Smooth muscle cell (in vitro differentiated cells): ENCODE data around the gene RPTOR. TPM values are rescaled to one million over a fixed set of nuclear protein-coding genes. Genes with fewer than 3 reads are reported as not detected.
A peak's percentile ranks its signal among the peaks of the same experiment; 100 is the strongest.

Experiments
- DNase-seq: peaks from one replicate; lab custom pipeline; 2025; ENCODE audit not compliant: unreplicated experiment; lab: John Stamatoyannopoulos, UW
- H2AFZ ChIP-seq: fragments of 200-600 bp; sonication (generic); 2 replicates; pipeline ENCODE4 v1.6.0; 2016; ENCODE audit warnings: antibody characterized with exemption, low read depth, mild to moderate bottlenecking
- H3F3A ChIP-seq: fragments of 200-600 bp; sonication (generic); 2 replicates; pipeline ENCODE4 v1.6.0; 2017; ENCODE audit warnings: antibody characterized with exemption, low read depth
- H3K27ac ChIP-seq: fragments of 200-600 bp; sonication (generic); 2 replicates; pipeline ENCODE4 v1.5.1; 2016; ENCODE audit warnings: low read depth, mild to moderate bottlenecking
- H3K27me3 ChIP-seq: fragments of 200-600 bp; sonication (generic); 2 replicates; pipeline ENCODE4 v1.6.1; 2016; ENCODE audit warnings: low read depth, mild to moderate bottlenecking
- H3K36me3 ChIP-seq: fragments of 200-600 bp; sonication (generic); 2 replicates; pipeline ENCODE4 v1.5.1; 2016; ENCODE audit warnings: low read depth
- H3K4me1 ChIP-seq: fragments of 200-600 bp; sonication (generic); 2 replicates; pipeline ENCODE4 v1.5.1; 2016; ENCODE audit warnings: low read depth
- H3K4me2 ChIP-seq: fragments of 200-600 bp; sonication (generic); 2 replicates; pipeline ENCODE4 v1.6.0; 2016; ENCODE audit warnings: mild to moderate bottlenecking
- H3K4me3 ChIP-seq: fragments of 200-600 bp; sonication (generic); 2 replicates; pipeline ENCODE4 v1.5.1; 2016; ENCODE audit warnings: mild to moderate bottlenecking
- H3K79me2 ChIP-seq: fragments of 200-600 bp; sonication (generic); 2 replicates; pipeline ENCODE4 v1.6.0; 2016; ENCODE audit warnings: low read depth, mild to moderate bottlenecking
- H3K9ac ChIP-seq: fragments of 200-600 bp; sonication (generic); 2 replicates; pipeline ENCODE4 v1.6.0; 2016; ENCODE audit warnings: low read depth
- H3K9me3 ChIP-seq: fragments of 200-600 bp; sonication (generic); replicated peaks from 2 replicates; pipeline ENCODE4 v1.5.1; 2016; ENCODE audit warnings: low read depth
- H4K20me1 ChIP-seq: fragments of 200-600 bp; sonication (generic); 2 replicates; pipeline ENCODE4 v1.6.0; 2016; ENCODE audit warnings: low read depth
- WGBS: methylation state at CpG from one replicate; pipeline ENCODE4 v1.1.7; 2016; ENCODE audit warnings: low lambda C conversion rate; 5-methylcytosine and 5-hydroxymethylcytosine counted together
- polyA plus RNA-seq: library from polyadenylated mRNA; unstranded; fragments of >200 nt; fragmentation: Nextera tagmentation; extraction: Ambion mirVana; gene quantifications from 2 replicates; pipeline ENCODE4 v1.2.1, GENCODE V29; 2016
- total RNA-seq: library from RNA; depleted of rRNA; stranded (reverse); fragments of >200 nt; gene quantifications from 2 replicates; pipeline ENCODE4 v1.2.3, GENCODE V29; 2014
- TF ChIP-seq, protein P1 (sequence below): fragments of 200-600 bp; sonication (generic); IDR thresholded peaks from 2 replicates; pipeline ENCODE4 v1.5.1; 2017; ENCODE audit warnings: borderline replicate concordance, mild to moderate bottlenecking, antibody characterized with exemption; ENCODE audit not compliant: insufficient read depth, poor library complexity, severe bottlenecking

The RPTOR gene
- total and polyA plus RNA-seq, 2 experiments from 2014 or later = 10.6 to 12.2 TPM

DNA sequence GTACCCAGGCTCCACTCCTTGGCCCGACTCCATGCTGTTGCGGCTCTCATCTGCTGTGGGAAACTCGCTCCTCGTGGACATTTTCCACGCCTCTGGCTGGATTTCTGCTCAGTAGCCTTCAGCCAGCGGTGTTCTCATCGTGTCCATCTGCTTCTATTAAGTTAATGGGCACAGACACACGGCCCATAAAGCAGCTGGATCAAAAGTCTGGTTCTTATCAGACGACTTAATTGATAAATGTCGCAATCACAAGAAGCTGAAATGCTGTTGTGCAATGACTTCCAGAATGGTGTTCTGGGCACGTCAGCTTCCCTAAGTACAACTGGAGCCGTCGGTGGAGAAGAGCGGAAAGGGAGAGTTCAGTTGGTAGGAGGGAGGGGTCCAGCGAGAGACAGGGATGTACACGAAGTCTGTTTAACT is 235.3 kb downstream of the RPTOR start:
- TF ChIP-seq, protein P1, sequence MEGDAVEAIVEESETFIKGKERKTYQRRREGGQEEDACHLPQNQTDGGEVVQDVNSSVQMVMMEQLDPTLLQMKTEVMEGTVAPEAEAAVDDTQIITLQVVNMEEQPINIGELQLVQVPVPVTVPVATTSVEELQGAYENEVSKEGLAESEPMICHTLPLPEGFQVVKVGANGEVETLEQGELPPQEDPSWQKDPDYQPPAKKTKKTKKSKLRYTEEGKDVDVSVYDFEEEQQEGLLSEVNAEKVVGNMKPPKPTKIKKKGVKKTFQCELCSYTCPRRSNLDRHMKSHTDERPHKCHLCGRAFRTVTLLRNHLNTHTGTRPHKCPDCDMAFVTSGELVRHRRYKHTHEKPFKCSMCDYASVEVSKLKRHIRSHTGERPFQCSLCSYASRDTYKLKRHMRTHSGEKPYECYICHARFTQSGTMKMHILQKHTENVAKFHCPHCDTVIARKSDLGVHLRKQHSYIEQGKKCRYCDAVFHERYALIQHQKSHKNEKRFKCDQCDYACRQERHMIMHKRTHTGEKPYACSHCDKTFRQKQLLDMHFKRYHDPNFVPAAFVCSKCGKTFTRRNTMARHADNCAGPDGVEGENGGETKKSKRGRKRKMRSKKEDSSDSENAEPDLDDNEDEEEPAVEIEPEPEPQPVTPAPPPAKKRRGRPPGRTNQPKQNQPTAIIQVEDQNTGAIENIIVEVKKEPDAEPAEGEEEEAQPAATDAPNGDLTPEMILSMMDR = no peak
- Histone ChIP-seq H3F3A (peaks cover 13% of the 10 kb centered on the region), H3K9ac (peak overlapping the region; percentile 7), H3K4me1 (peaks cover 29% of the 10 kb centered on the region), H3K4me2 (peak overlapping the region; percentile 75), H4K20me1 (no peaks in the 10 kb centered on the region), H3K36me3 (no peaks in the 10 kb centered on the region), H3K9me3 (no peaks in the 10 kb centered on the region), H3K4me3 (no peak overlapping the region), H2AFZ (no peak overlapping the region), H3K79me2 (no peaks in the 10 kb centered on the region), H3K27me3 (no peaks in the 10 kb centered on the region), H3K27ac (peak overlapping the region; percentile 76)
- WGBS = 28% methylated on average over 16 of the region's 16 CpGs
- peak; percentile 43 for DNase-seq

DNA sequence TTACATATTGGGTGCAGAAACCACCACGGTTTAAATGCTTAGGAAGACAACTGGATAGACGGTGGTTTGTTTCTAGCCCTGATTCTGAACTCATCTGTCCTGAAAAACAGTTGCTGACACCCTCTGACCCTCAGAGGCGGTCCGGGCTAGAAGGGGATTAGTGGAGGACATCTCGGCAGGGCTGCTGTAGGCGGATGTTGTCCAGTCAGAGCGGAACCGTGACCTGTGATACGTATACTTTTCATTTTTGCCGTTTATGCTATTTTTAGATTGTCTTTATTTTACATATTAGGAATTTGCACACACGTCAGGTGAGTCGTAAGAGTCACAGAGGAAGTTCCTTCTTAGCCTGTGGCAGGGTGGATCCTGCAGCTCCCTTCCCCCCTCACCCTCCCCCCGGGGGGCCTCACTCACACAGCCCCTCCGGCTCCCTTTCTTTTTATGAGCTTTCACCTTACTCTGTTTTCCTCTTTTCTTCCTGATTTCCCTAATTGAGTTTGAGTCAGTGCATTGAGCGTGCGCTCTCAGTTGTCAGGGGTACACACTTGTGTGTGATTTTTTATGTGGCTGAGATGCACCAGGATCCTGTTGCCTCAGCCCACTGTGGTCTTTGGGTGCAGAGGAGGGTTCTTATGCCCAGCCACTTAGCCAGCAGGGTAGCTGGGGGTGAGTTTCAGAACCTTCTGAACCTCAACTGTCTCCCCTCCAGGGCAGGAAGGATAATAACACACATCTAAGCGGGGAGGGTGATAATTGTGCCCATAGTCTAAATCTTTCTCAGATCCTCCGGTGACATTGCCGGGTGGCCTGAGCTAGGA is 236.0 kb downstream of the RPTOR start:
- no peaks in the 10 kb centered on the region for H3K9me3 ChIP-seq
- H3K4me2 ChIP-seq = peak overlapping the region; percentile 75
- H3K79me2 ChIP-seq = no peaks in the 10 kb centered on the region
- H3K27ac ChIP-seq = peak overlapping the region; percentile 76
- no peak overlapping the region for H2AFZ ChIP-seq
- no peaks in the 10 kb centered on the region for H3K27me3 ChIP-seq
- TF ChIP-seq, protein P1 = no peak
- peaks cover 29% of the 10 kb centered on the region for H3K4me1 ChIP-seq
- no peaks in the 10 kb centered on the region for H4K20me1 ChIP-seq
- no peak for DNase-seq
- H3K36me3 ChIP-seq = no peaks in the 10 kb centered on the region
- H3F3A ChIP-seq = peaks cover 13% of the 10 kb centered on the region
- H3K4me3 ChIP-seq = no peak overlapping the region
- 36% methylated on average over 19 of the region's 19 CpGs for WGBS
- H3K9ac ChIP-seq = peak overlapping the region; percentile 7

DNA sequence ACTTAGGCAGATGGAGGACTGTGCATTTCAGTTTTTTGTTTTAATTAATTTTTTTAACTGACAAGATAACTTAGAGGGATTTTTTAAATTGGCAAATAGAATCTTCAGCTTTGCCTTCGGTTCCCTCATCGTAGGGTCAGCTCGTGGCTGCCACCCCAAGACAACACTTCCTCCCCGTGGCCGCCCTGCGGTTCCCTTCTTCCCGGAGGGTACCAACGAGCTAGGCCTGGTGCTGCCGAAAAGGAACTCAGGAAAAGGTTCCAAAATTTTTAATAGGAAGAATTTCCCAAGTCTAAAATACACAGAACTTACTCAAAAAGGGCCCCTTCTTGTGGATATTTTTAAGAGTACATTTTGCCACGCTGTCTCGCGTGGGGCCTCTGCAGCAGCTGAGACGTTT is 236.6 kb downstream of the RPTOR start:
- Histone ChIP-seq H4K20me1 (no peaks in the 10 kb centered on the region), H3K27me3 (no peaks in the 10 kb centered on the region), H3K4me1 (peaks cover 29% of the 10 kb centered on the region), H3K9ac (peak overlapping the region; percentile 7), H3K36me3 (no peaks in the 10 kb centered on the region), H3K4me3 (no peak overlapping the region), H3K79me2 (no peaks in the 10 kb centered on the region), H3F3A (peaks cover 13% of the 10 kb centered on the region), H3K27ac (peak overlapping the region; percentile 76), H3K4me2 (peak overlapping the region; percentile 75), H2AFZ (no peak overlapping the region), H3K9me3 (no peaks in the 10 kb centered on the region)
- 88% methylated on average over 13 of the region's 13 CpGs for WGBS
- TF ChIP-seq, protein P1 = no peak
- no peak for DNase-seq

DNA sequence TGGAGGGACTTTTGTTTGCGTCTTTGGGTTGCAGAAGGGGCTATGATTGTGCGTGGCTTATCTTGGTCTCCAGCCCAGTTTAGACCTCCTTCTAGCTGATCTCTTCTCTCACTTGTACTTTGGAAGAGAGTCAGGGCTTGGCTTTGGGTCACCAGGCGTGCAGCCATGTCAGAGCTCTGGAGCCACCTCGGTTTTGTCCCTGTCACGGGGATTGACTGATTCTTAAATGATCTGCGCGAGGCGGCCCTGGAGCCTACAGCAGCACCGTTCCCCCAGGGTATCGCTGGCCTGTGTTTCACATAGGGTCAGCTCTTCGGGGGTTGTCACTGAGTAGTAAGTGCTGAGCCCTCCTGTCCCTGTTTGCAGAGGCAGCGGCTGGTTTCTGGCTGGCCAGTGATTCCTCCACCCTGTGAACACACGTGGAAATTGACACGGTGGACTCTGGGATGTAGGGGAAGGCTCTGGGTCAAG is 237.2 kb downstream of the RPTOR start:
- TF ChIP-seq, protein P1 = no peak
- Histone ChIP-seq H3K4me2 (peak overlapping the region; percentile 75), H3K27ac (peak overlapping the region; percentile 76), H3K27me3 (no peaks in the 10 kb centered on the region), H3K9ac (no peak overlapping the region), H3K4me3 (no peak overlapping the region), H3F3A (peaks cover 13% of the 10 kb centered on the region), H2AFZ (no peak overlapping the region), H4K20me1 (no peaks in the 10 kb centered on the region), H3K4me1 (peaks cover 29% of the 10 kb centered on the region), H3K79me2 (no peaks in the 10 kb centered on the region), H3K36me3 (no peaks in the 10 kb centered on the region), H3K9me3 (no peaks in the 10 kb centered on the region)
- DNase-seq = no peak
- WGBS = 80% methylated on average over 14 of the region's 14 CpGs
